HepG2 (cell line): ENCODE data around the gene PA2G4. TPM values are rescaled to one million over a fixed set of nuclear protein-coding genes. Genes with fewer than 3 reads are reported as not detected.
A peak's percentile ranks its signal among the peaks of the same experiment; 100 is the strongest.

ENCODE experiments used
- ARID2 ChIP-seq: sonication (generic); formaldehyde crosslinking; IDR thresholded peaks from 2 replicates; pipeline ENCODE4 v1.8.1; 2022; ENCODE audit warnings: mild to moderate bottlenecking, missing genetic modification reagents, borderline replicate concordance
- ARNT ChIP-seq: fragments of 450-650 bp; IDR thresholded peaks from 2 replicates; pipeline ENCODE4 v1.6.1; 2017
- BCLAF1 ChIP-seq: fragments of 450-650 bp; IDR thresholded peaks from 2 replicates; pipeline ENCODE4 v1.6.1; 2017; ENCODE audit warnings: mild to moderate bottlenecking
- DNMT3B ChIP-seq: conservative IDR thresholded peaks from 2 replicates; pipeline ENCODE4 v1.6.1; 2016; ENCODE audit warnings: missing biosample characterization, control low read depth
- FOXC1 ChIP-seq: sonication (generic); formaldehyde crosslinking; IDR thresholded peaks from 2 replicates; pipeline ENCODE4 v1.8.0; 2022; ENCODE audit warnings: mild to moderate bottlenecking, missing genetic modification reagents, borderline replicate concordance
- FOXO1 ChIP-seq: sonication (generic); formaldehyde crosslinking; IDR thresholded peaks from 2 replicates; pipeline ENCODE4 v1.4.0; 2020; ENCODE audit warnings: missing genetic modification reagents
- KAT8 ChIP-seq: IDR thresholded peaks from 2 replicates; pipeline ENCODE4 v1.6.1; 2016; ENCODE audit warnings: missing genetic modification reagents, missing compliant biosample characterization
- PRMT3 ChIP-seq: sonication (generic); formaldehyde crosslinking; IDR thresholded peaks from 2 replicates; pipeline ENCODE4 v1.8.1; 2022; ENCODE audit warnings: low read depth, mild to moderate bottlenecking, moderate library complexity, missing genetic modification reagents, borderline replicate concordance
- SMARCE1 ChIP-seq: fragments of 450-650 bp; IDR thresholded peaks from 2 replicates; pipeline ENCODE4 v1.6.1; 2017; ENCODE audit warnings: borderline replicate concordance
- SNAI1 ChIP-seq: sonication (generic); formaldehyde crosslinking; IDR thresholded peaks from 2 replicates; pipeline ENCODE4 v1.5.0; 2020; ENCODE audit warnings: mild to moderate bottlenecking, missing genetic modification reagents, borderline replicate concordance
- TARDBP ChIP-seq: sonication (generic); formaldehyde crosslinking; IDR thresholded peaks from 2 replicates; pipeline ENCODE4 v1.8.0; 2022; ENCODE audit warnings: mild to moderate bottlenecking, missing genetic modification reagents
- TIGD3 ChIP-seq: sonication (generic); formaldehyde crosslinking; IDR thresholded peaks from 2 replicates; pipeline ENCODE4 v1.5.1; 2020; ENCODE audit warnings: mild to moderate bottlenecking, missing genetic modification reagents, borderline replicate concordance
- ZNF124 ChIP-seq: sonication (generic); formaldehyde crosslinking; IDR thresholded peaks from 2 replicates; pipeline ENCODE4 v1.4.0; 2020; ENCODE audit warnings: missing genetic modification reagents
- ZNF33B ChIP-seq: sonication (generic); formaldehyde crosslinking; IDR thresholded peaks from 2 replicates; pipeline ENCODE4 v1.5.1; 2020; ENCODE audit warnings: mild to moderate bottlenecking, missing genetic modification reagents
- ZNF451 ChIP-seq: sonication (generic); formaldehyde crosslinking; IDR thresholded peaks from 2 replicates; pipeline ENCODE4 v1.5.0; 2020; ENCODE audit warnings: mild to moderate bottlenecking, missing genetic modification reagents
- ZNF501 ChIP-seq: sonication (generic); formaldehyde crosslinking; IDR thresholded peaks from 2 replicates; pipeline ENCODE4 v1.5.1; 2020; ENCODE audit warnings: mild to moderate bottlenecking, moderate library complexity, missing genetic modification reagents
- ZNF629 ChIP-seq: sonication (generic); formaldehyde crosslinking; conservative IDR thresholded peaks from 2 replicates; pipeline ENCODE4 v1.5.0; 2020; ENCODE audit warnings: missing genetic modification reagents
- ZNF678 ChIP-seq: sonication (generic); formaldehyde crosslinking; IDR thresholded peaks from 2 replicates; pipeline ENCODE4 v1.4.0; 2020; ENCODE audit warnings: mild to moderate bottlenecking, missing genetic modification reagents
- polyA plus RNA-seq, 8 experiments: library from polyadenylated mRNA; depleted of rRNA in 3 of 8; stranded (reverse) in 7 of 8; unstranded in 1 of 8; fragments of >200 nt; fragmentation: Illumina TruSeq in 4 of 8; extraction: Trizol in 4 of 8; gene quantifications; 2 replicates each; pipeline versions ENCODE4 v1.2.1 to v1.2.3, GENCODE V29; 2011 to 2016; ENCODE audit warnings: low read depth in 4 of 8, missing spikeins in 1 of 8, mixed read lengths in 1 of 8; ENCODE audit not compliant: insufficient read depth in 1 of 8
- total RNA-seq, 5 experiments: library from RNA; depleted of rRNA; stranded (reverse); fragments of >200 nt; fragmentation: Illumina TruSeq; extraction: Trizol; gene quantifications; 2 replicates each; pipeline ENCODE4 v1.2.3, GENCODE V29; 2016; ENCODE audit warnings: low read depth in 1 of 5
- TF ChIP-seq, protein P1 (sequence below): sonication (generic); formaldehyde crosslinking; IDR thresholded peaks from 2 replicates; pipeline ENCODE4 v1.4.0; 2020; ENCODE audit warnings: missing genetic modification reagents, low read depth, mild to moderate bottlenecking, borderline replicate concordance
- TF ChIP-seq, protein P2 (sequence below): sonication (generic); formaldehyde crosslinking; IDR thresholded peaks from 2 replicates; pipeline ENCODE4 v1.5.1; 2020; ENCODE audit warnings: mild to moderate bottlenecking, moderate library complexity, missing genetic modification reagents
- TF ChIP-seq, protein P3 (sequence below): sonication (generic); formaldehyde crosslinking; IDR thresholded peaks from 2 replicates; pipeline ENCODE4 v1.4.0; 2020; ENCODE audit warnings: mild to moderate bottlenecking, missing genetic modification reagents

PA2G4 gene
- total and polyA plus RNA-seq, 2 of the 13 experiments (the other 11 are each of a cell fraction or from before 2014, with no cell fraction given) = 147 to 240 TPM

DNA sequence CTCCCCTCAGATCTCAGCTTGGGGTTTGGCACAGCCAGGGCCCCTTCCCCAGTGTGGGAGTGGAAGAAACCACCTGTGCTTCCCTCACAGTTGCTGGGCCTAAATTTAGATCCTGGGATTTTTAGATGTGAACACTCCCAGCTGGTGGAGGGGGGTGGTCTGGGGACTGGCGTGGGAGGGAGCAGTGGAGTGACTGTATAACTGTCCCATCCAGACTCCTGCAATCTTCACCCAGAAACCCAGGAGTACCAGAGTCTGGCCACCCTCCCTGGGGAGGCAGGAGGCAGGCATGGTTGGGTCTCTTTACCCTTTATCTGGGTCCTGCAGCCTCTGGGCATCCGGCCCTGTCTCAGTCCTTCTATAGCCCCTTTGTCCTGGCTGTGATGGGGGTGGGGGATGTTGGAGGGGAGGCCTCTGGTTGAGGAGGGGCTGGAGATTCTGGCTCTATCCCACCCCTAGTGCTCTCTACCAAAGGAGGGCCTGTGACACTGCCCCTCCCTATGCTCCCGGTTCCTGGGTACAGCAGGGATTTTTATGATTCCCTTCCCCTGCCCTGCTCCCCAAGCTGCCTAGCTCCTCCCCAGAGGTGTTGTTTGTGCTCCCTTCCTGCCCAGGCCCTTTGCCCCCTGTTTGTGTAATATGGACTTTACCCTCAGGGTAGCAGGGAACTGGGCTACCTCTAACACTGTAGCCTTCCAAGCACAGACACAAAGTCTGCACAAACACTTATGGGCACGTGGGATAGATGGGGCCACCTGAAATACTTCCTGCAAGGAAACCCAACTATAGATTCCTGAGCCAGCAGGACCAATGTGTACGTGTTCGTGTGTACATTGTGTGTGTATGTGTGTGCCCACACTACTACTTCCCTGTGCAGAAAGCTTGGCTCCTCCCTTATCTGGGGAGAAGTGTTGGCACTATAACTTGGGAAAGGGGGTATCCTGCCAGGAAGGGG, 22.7 kb upstream of the PA2G4 start (continued):
- TF ChIP-seq, protein P1, sequence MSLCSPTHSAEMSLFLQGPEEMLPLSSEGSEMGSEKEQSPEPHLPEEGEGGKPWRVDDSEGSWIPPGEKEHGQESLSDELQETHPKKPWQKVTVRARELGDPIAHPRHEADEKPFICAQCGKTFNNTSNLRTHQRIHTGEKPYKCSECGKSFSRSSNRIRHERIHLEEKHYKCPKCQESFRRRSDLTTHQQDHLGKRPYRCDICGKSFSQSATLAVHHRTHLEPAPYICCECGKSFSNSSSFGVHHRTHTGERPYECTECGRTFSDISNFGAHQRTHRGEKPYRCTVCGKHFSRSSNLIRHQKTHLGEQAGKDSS = peak; percentile 97
- TF ChIP-seq DNMT3B (CRISPR knock-in tag) (0 out of 2 replicates have a peak, but pooled peaks have one; percentile 52), ARID2 (0 out of 2 replicates have a peak, but pooled peaks have one; percentile 73), SNAI1 (no peak), KAT8 (peak; percentile 89), ZNF451 (peak; percentile 35; the same call in 1 of the 2 replicates), TIGD3 (no peak), ZNF501 (CRISPR knock-in tag) (peak; percentile 84), ZNF629 (CRISPR knock-in tag) (peak; percentile 78), ZNF33B (CRISPR knock-in tag) (peak; percentile 68; the same call in 1 of the 2 replicates), FOXO1 (CRISPR knock-in tag) (peak; percentile 100), ZNF124 (CRISPR knock-in tag) (peak; percentile 98), ARNT (no peak), PRMT3 (CRISPR knock-in tag) (peak; percentile 74; the same call in 1 of the 2 replicates), ZNF678 (CRISPR knock-in tag) (peak; percentile 93), FOXC1 (CRISPR knock-in tag) (peak; percentile 68; the same call in 1 of the 2 replicates), TARDBP (peak; percentile 99), BCLAF1 (no peak), SMARCE1 (no peak)
- TF ChIP-seq, protein P2, sequence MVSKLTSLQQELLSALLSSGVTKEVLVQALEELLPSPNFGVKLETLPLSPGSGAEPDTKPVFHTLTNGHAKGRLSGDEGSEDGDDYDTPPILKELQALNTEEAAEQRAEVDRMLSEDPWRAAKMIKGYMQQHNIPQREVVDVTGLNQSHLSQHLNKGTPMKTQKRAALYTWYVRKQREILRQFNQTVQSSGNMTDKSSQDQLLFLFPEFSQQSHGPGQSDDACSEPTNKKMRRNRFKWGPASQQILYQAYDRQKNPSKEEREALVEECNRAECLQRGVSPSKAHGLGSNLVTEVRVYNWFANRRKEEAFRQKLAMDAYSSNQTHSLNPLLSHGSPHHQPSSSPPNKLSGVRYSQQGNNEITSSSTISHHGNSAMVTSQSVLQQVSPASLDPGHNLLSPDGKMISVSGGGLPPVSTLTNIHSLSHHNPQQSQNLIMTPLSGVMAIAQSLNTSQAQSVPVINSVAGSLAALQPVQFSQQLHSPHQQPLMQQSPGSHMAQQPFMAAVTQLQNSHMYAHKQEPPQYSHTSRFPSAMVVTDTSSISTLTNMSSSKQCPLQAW (CRISPR knock-in tag) = peak; percentile 98
- TF ChIP-seq, protein P3, sequence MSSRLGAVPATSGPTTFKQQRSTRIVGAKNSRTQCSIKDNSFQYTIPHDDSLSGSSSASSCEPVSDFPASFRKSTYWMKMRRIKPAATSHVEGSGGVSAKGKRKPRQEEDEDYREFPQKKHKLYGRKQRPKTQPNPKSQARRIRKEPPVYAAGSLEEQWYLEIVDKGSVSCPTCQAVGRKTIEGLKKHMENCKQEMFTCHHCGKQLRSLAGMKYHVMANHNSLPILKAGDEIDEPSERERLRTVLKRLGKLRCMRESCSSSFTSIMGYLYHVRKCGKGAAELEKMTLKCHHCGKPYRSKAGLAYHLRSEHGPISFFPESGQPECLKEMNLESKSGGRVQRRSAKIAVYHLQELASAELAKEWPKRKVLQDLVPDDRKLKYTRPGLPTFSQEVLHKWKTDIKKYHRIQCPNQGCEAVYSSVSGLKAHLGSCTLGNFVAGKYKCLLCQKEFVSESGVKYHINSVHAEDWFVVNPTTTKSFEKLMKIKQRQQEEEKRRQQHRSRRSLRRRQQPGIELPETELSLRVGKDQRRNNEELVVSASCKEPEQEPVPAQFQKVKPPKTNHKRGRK = no peak
